Measurements from ENCODE around the gene SGPL1.
"Not testable (repeated sequence)": the region's sequence is repeated elsewhere in the genome, so short reads cannot be mapped to it uniquely, and the experiment has no call there.

SGPL1 gene, protein sequence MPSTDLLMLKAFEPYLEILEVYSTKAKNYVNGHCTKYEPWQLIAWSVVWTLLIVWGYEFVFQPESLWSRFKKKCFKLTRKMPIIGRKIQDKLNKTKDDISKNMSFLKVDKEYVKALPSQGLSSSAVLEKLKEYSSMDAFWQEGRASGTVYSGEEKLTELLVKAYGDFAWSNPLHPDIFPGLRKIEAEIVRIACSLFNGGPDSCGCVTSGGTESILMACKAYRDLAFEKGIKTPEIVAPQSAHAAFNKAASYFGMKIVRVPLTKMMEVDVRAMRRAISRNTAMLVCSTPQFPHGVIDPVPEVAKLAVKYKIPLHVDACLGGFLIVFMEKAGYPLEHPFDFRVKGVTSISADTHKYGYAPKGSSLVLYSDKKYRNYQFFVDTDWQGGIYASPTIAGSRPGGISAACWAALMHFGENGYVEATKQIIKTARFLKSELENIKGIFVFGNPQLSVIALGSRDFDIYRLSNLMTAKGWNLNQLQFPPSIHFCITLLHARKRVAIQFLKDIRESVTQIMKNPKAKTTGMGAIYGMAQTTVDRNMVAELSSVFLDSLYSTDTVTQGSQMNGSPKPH

DNA sequence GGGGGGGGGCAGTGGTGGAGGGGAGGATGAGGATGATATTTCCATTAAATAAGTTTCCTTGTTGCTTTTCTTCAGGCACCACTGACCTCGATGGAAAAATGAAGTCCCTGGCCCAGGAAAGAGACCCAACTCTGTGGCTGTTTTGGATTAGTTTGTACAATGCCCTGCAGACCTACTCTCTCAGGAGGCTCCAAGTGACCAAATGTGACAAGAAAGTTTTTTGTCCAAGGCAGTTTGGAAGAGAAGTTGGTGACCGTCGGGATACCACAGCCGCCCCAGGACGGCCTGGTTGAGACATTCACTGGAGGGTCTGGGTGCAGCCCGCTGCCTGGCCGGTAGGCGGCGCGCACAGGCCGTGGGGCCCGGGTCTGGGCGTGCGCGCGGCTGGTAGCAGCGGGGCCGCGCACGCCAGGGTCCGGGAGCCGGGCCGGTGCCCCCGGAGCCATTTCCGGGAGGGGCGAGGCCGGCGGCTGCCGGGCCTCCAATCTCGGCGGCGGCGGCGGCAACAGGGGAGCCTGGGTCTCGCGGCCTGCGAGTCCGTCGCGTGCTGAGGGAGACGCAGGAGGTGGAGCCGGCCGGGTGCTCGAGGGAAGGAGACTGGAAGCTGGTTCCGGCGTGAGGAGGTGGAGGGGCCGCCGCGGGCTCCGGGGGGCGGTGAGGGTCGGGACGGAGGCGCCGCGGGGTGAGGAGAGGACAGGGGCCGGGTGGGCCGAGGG is at the start of gene SGPL1:
Gene SGPL1 (plus strand): TSS at position 445 of the 716 bp plus-strand sequence. CDS start 906 bp downstream, outside the sequence.
- DNase-seq (ENCODE audit: low read depth in 3 of 3): peak; percentile 75 to 85 (median 78)

DNA sequence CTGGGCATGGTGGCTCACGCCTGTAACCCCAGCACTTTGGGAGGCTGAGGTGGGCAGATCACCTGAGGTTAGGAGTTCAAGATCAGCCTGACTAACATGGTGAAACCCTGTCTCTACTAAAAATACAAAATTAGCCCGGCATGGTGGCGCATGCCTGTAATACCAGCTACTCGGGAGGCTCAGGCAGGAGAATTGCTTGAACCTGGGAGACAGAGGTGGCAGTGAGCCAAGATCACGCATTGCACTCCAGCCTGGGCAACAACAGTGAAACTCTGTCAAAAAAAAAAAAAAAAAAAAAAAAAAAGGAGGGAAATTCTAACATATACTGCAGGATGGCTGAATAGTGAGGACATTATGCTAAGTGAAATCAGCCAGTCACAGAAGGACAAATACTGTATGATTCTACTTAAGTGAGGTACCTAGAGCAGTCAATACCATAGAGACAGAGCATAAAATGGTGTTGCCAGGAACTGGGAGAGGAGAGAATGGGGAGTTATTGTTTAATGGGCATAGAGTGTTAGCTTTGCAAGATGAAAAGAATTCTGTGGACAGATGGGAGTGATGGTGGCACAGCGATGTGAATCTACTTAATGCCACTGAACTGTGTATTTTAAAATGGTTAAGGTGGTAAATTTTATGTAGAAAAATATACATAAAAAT is 47.6 kb upstream of the SGPL1 start:
- not testable (repeated sequence) for DNase-seq (ENCODE audit: low read depth in 3 of 3)

DNA sequence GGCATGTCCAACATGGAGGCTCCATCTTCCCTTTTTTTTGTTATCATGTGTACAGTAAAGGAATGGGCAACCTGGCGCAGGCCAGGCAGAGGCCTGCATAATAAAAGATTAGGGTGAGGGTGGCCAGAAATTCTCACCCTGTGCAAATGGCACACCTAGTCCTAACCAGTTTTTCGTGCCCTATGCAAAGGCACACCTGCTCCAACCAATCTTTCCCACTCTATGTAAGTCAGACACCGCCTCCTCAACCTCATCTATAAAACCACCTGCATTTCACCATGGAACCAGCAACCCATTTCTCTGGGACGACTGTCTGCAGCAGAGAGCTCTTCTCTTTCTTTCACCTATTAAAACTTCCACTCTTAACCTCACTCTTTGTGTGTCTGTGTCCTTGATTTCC is 46.6 kb upstream of the SGPL1 start:
- DNase-seq (ENCODE audit: low read depth in 3 of 3): no peak

DNA sequence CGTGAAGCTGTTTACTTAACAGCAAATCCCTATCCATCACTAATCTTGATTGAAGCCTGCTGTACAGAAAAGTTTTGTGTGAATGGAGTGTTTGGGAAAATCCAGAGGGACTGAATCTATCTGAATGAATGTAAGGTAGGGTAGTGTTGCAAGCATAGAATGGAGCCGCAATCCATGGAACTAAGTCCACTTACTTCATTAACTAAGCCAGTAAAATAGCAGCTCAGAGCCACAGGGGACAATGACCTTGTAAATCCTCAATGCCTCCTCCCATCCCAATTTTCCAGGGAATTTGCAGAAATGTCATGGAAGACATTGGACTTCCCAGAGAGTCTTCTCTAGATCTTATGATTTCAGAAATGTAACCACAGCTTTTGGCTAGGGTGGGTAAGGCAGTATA is 45.7 kb upstream of the SGPL1 start:
- no peak for DNase-seq (ENCODE audit: low read depth in 3 of 3)

DNA sequence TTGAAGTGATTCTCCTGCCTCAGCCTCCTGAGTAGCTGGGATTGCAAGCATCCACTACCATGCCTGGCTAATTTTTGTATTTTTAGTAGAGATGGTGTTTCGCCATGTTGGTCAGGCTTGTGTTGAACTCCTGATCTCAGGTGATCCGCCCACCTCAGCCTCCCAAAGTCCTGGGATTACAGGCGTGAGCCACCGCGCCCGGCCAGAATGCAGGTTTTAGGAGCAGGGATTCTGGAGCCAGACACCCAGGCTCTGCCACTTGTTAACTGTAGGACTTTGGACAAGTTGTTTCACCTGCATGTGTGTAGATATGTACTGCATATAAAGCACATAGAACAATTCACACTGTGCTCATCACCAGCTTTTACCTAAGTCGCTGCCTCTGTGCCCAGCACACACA is 45.2 kb upstream of the SGPL1 start:
- DNase-seq (ENCODE audit: low read depth in 3 of 3): not testable (repeated sequence)

DNA sequence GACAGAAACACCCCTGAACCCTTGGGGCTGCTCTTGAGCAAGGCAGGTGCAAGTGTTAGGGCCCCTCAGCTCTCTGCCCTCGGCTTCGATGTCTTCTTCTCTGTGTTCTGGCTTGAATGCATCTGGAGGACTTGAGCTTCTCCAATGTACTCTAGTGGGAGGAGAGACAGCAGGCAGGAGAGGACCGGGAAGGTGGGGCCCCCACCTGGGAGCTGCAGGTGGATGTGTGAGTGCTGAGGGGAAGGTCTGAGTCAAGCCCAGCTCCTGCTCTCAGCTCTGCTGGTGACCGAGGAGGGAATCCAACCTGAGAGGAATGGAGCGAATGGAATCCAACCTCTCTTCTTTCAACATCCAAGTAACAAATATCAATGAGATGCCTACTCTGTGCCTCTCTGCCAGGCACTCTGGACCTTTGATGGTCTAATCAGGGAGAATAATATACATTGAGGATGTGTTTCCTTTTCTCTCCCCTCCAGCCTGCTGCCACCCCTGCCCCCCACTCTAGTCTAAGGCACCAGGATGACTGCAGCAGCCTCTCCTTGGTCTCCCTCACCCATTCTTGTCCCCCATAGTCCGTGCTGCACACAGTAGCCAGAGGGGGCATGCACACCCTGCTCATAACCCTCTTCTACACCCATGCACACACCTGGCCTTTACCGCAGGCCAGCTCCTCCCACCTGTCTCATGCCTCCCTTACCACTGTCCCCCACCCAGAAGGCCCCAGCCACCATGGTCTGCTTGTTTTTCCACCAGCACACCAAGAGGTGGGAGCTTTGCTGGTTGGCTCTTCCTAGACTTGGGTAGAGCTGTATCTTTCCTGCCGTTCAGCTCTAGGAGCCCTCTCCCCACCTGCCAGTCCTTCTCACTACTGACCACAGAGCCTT is 44.2 kb upstream of the SGPL1 start:
- no peak for DNase-seq (ENCODE audit: low read depth in 3 of 3)

DNA sequence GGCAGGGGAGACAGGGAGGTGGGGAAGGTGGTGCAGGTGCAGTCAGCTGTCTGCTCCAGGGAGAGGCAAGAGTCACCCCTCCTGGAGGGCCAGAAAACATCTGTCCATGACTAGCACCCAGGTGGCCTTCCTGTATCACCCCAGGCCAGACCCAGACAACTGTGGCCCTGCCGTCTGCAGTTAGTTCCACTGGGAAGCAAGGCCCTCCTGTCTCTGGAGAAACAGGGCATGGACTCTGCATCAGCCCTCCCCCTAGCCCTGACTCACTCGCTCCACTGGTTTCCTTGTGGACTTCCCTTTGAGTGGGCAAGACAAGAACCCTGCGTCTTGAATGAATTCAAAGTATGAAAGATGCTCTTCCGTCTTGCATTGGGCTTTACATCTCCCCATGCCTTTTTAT is 43.1 kb upstream of the SGPL1 start:
- no peak for DNase-seq (ENCODE audit: low read depth in 3 of 3)

DNA sequence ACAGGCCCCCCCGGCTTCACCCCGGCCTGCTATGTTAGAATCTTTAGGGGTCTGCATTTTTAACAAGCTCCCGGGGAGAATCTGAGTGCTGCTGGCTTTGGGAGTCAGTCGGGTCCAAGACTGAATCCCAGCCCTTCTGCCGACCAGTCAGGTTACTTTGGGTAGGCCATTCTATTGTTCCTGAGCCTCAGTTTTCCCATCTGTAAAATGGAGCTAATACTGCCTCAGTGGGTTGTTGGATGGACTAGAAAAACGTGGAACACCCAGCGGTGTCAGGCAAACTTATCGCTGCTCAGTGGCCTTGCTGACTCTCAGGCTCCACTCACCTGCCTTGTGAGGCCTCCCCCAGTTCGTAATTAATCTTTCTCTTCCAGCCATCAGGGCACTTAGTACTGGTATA is 42.3 kb upstream of the SGPL1 start:
- DNase-seq (ENCODE audit: low read depth in 3 of 3): no peak

DNA sequence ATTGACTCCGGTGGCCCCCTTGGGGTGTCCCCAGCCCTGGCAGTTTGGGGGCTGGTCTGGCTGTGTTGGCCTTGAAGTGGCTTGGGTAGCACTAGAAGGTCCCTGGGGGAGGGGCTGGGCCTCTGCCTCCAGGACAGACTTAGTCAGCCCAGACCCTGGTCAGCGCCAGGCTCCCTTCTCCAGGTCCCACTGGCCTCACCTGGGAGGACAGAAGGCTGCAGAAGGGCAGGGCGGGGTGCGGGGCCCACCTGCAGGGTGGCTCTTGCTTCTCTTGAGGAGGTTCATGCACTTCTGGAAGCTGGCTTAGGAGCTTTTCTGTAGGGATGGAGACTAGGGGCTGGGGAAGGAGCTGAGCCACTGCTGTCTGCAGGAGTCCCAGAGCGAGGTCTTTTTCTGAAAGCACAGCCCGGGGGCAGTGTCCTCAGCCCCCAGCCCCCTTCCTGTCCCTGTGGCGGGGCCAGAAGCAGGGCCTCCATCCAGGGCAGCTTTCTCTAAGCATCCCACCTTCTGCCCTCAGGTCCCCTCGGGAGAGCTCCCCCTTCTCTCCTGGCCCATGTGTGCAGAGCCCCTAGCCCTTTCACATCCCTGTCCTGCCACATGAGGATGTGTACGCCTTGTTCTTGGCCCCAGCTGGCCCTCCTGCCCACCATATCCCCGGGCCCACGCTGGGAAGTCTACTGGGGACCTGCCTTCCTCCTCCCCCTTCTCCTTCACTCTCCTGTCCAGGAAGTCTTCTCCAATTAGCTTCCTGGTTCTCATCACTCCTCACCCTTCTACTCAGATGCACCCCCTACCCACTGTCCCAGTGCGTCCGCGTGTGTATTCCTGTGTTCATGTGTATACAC is 41.6 kb upstream of the SGPL1 start:
- DNase-seq (ENCODE audit: low read depth in 3 of 3): no peak

DNA sequence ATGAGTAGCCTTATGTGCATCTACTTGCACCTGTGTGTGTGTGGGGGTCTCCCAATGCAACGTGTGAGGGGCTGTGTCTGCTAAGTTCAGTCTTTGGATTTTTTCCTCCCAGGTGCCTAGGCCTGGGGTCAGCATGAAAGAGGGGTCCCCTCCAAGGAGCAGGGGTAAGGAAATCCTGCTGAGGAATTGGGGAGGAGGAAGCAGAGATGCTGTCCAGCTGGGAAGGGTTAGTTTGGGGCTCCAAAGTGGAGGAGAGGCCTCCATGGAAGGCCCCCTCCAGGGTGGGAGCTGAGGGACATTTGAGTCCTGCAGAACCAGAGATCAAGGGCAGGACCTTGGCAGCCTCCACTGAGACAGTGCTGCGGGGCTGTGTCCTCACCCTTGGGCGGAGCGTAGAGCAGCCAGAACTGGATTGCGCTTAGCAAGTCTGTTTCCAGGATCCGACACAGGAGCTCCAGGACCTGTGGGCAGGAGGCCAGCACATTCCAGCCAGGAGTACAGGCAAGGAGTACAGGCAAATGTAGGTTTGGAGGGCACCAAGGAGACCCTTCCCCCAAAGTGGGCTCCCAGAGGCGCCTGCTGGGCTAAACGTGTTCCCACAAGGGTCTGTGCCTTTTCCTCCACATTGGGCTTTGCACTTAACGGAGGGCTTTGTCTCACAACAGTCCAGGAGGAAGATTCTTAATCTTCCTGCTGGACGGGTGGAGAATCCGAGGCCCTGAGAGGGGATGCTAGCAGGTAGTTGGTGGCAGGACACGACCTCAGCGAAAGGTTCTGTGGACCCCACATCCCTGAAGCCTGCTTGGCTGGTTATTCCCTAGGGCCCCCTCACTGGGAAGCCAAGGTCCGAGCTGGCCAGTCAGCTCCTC is 40.7 kb upstream of the SGPL1 start:
- no peak for DNase-seq (ENCODE audit: low read depth in 3 of 3)

DNA sequence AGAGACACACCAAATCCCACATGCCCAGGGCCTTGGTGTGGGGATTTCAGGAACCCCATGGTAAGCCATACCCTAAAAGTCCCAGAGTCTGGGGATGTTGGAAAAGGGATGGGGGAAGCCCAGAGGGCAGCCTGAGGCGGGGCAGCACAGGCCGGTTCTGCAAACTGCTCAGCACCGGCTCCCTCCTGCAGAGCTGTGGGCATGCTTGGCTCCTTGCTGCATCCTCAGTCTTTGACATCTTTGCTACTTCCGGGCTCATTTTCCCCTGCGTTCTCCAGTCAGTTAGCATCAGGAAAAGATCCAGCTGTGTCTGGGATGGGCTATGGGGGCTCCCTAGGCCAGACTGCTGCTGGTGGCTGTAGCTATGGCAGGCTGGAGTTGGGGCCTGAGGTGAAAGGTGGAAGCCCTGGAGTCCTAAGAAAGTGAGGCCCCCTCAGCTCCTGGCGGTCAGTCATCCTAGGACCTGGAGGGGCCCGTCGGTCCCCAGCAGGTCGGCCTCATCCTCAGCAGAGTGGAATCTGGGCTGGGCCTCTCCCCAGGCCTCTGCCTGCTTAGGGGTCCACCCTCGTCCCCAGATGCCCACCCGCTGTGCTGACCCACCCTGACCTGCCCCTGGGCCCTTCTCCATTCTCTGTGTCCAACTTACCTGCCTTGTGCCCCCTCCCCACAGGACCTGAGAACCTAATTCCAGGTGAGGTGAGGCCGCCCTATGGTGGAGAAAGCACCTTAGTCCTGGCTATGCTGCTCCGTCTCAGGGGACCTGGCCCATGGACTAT is 39.9 kb upstream of the SGPL1 start:
- no peak for DNase-seq (ENCODE audit: low read depth in 3 of 3)

DNA sequence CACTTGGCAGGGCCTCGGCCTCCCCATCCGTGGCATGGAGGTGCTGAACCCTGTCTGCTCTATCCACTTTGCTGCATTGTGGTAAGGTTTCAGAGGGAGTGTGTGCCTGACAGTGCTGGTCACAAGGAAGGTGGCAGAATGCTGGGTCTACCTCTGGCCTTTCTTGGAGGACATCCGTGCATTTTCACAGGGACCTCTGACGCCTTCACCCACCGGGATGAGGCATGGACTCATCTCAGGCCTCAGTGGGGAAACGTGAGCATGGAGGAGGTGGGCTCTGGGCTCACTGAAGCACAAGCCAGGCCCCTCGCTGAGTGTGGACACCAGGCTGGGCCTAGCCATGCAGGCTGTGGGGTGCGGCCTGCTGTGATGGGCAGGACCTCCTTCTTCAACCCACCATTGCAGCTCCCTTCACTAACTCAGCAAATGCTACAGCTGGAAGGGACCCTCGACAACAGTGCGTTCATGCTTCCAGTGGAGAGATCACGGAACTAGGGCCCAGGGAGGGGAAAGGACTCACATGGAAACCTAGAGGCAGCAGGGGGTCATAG is 39.2 kb upstream of the SGPL1 start:
- no peak for DNase-seq (ENCODE audit: low read depth in 3 of 3)

DNA sequence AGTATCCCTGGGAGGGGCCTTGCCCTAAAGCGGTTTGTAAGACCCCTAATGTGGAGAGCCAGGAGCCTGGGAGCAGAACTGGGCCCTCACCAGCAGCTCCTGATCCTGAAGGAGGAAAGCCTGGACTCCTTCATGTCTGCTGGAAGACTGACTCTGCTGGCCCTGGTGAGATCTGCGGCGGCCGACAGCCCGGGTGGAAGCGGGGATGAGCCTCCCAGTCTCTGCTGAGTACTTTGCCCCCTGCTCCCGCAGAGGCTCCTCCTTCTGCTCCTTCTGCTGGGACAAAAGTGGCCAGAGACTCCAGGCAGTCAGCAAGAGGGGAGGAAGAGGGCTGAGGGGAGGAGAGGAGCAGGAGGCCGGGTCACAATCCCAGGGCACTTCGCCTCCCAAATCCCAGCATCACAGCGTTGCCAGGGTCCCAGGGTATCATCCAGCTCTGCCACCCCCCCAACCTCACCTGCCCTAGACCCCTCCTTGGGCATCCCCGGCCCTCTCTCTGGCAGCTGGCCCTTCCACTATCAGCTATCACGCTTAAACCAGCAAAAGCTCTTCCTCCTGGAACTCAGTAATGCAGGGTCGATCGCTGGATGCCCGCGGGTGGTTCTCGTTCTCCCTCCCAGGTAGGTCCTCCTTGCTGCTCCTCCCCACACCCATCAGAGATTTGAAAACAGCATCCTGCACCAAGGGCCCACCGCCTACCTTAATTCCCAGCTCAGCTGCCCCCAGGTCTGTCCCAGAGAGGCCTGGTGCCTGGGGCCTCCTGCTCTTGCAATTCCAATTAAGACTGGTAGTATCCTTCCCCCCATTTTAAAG is 38.5 kb upstream of the SGPL1 start:
- DNase-seq (ENCODE audit: low read depth in 3 of 3): no peak

DNA sequence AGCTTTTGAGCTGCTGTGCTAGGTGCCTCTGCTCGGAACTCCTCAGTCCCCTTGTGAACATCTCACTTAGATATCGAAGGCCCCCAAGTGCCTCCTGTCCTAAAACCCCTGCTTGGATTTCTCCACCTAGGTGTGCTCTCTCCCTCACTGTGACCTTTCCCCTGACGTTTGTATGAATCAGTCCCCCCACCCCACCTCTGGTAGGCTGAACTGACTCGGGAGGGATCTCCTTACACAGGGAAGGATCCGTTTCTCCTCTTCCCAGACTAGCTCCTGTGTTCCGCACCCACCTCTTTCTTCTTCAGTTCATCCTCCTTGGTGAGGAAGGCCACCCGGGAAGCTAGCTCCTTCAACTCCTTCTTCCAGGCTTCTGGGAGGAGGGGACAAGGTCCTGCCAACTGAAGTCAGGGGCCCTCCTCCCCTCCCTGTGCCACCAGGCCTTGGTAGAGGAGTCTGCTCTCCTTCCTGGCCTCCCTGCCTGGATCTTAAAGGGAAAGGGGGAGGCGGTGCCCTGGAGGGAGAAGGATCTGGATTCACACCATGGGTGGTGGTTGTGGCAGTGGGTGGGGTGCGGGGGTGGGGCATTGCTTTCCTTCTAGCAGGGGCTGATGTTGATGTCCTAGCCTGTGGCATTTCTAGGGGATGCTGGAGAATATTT is 37.4 kb upstream of the SGPL1 start:
- no peak for DNase-seq (ENCODE audit: low read depth in 3 of 3)

DNA sequence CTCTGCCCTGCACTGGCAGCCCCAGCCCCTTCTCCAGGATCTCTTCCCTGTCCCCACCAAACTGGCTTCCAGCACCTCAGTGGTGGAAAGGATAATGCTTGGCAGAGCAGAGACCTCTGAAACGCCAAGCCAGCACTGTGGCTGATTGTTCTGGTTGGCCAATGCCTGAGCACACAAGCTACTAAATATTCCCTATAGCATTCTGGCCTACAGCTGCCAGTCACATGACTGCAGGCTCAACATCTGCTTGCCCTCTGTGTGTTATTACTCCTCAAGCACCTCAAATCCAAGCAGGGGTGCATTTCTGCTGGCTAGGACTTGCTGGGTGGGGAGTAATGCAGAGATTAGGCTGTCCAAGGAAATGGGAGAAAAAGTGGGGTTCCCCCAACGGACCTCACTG is 36.7 kb upstream of the SGPL1 start:
- no peak for DNase-seq (ENCODE audit: low read depth in 3 of 3)

DNA sequence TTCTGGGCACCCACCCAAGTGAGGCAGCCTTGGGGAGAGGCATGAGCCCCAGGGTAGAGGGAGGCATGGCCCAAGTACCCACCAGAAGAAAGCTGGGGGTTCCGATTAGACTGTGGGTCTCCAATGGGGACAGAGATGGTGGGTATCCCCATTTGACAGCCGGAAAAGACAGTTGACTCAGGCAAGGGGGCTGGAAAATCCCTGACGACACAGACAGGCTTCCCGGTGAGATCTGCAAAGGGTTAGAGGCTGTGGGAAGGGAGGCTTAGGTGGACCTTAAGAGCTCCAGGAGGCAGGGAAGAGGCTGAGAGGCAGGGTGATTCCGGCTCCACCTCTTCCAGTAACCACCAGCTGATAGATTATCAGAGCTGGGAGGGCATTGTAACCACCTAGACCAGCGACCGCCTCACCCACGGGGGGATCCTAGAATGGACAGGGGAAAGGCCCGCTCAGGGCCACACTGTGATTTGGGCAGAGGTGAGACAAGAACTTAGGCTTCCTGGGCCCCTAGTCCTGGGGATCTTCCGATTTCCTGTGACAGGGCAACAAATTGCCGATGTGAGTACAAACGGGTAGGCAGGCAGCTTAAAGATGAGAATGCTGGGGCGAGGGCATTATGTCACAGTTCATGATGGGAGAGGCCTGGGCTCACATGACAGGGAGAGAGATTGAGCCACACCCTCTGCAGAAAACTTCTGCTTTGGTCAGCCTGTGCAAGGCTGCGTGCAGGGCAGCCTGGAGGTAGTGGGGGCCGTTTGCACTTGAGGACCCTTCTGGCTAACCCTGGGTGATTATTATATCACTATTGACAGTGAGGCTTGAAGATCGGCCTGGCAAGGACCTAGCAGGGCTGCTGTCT is 36.0 kb upstream of the SGPL1 start:
- no peak for DNase-seq (ENCODE audit: low read depth in 3 of 3)

All from stimulated activated CD4-positive, alpha-beta T cell treated with anti-CD3 and anti-CD28 coated beads, TNF-alpha, amount 100 ng/mL, for 24 hours (primary cell).